GM19452 (cell line): ENCODE data around the gene TRAF3.

Source experiments
- ATAC-seq: cut with Tn5 transposase; IDR thresholded peaks from one replicate; pipeline ENCODE4 v1.9.1; 2021; ENCODE audit not compliant: unreplicated experiment

The TRAF3 gene

GRCh38 chr14:102776761-102777710 is at the start of gene TRAF3:
TRAF3 (plus strand) TSS chr14:102777449; CDS start chr14:102870202, 92,753 bp downstream.
- peak; percentile 51 for ATAC-seq

- ATAC-seq, result no peak
Observed at GRCh38 chr14:102728501-102728900, 48.7 kb upstream of the TRAF3 start.

- ATAC-seq, result no peak
Observed at GRCh38 chr14:102729268-102729667, 48.0 kb upstream of the TRAF3 start.

GRCh38 chr14:102729825-102730224 is 47.4 kb upstream of the TRAF3 start:
- no peak for ATAC-seq

- no peak for ATAC-seq
Observed at GRCh38 chr14:102731101-102731870, 46.0 kb upstream of the TRAF3 start.

GRCh38 chr14:102731871-102732800 is 45.1 kb upstream of the TRAF3 start:
- no peak for ATAC-seq

- ATAC-seq, result no peak
Observed at GRCh38 chr14:102732924-102733323, 44.3 kb upstream of the TRAF3 start.

- ATAC-seq, result no peak
Observed at GRCh38 chr14:102733326-102733725, 43.9 kb upstream of the TRAF3 start.

GRCh38 chr14:102734436-102734835 is 42.8 kb upstream of the TRAF3 start:
- no peak for ATAC-seq

GRCh38 chr14:102736956-102737355 is 40.3 kb upstream of the TRAF3 start:
- ATAC-seq, result no peak

GRCh38 chr14:102737402-102738372 is 39.6 kb upstream of the TRAF3 start:
- no peak for ATAC-seq

GRCh38 chr14:102738373-102739189 is 38.7 kb upstream of the TRAF3 start:
- ATAC-seq, result no peak

- no peak for ATAC-seq
Observed at GRCh38 chr14:102739190-102739469, 38.1 kb upstream of the TRAF3 start.

- no peak for ATAC-seq
Observed at GRCh38 chr14:102746634-102747438, 30.4 kb upstream of the TRAF3 start.

- ATAC-seq, result no peak
Observed at GRCh38 chr14:102748806-102749205, 28.4 kb upstream of the TRAF3 start.

GRCh38 chr14:102749393-102750305 is 27.6 kb upstream of the TRAF3 start:
- ATAC-seq, result no peak

GRCh38 chr14:102750376-102750775 is 26.9 kb upstream of the TRAF3 start:
- no peak for ATAC-seq
